H9 (cell line): Measurements from ENCODE around the gene DNAAF5. TPM values are rescaled to one million over a fixed set of nuclear protein-coding genes. Genes with fewer than 3 reads are reported as not detected.

Source experiments
- DNase-seq: peaks from one replicate; pipeline ENCODE4 v3.0.0-alpha.2; 2017
- H2AFZ ChIP-seq: one replicate; pipeline ENCODE4 v1.6.1; 2013; ENCODE audit warnings: mild to moderate bottlenecking, low read length, control low read depth, moderate library complexity
- H2AK5ac ChIP-seq: 2 replicates; pipeline ENCODE4 v1.6.1; 2013; ENCODE audit warnings: low read length, control low read depth, mixed read lengths; ENCODE audit not compliant: insufficient read length
- H2BK120ac ChIP-seq: one replicate; pipeline ENCODE4 v1.6.1; 2013; ENCODE audit warnings: low read depth, mild to moderate bottlenecking, low read length, control low read depth, inconsistent platforms; ENCODE audit not compliant: poor library complexity, severe bottlenecking
- H2BK12ac ChIP-seq: 2 replicates; pipeline ENCODE4 v1.6.1; 2013; ENCODE audit warnings: low read length, control low read depth, mixed read lengths, low read depth; ENCODE audit not compliant: insufficient read length
- H2BK15ac ChIP-seq: 2 replicates; pipeline ENCODE4 v1.6.1; 2013; ENCODE audit warnings: low read depth, low read length, control low read depth
- H2BK20ac ChIP-seq: one replicate; pipeline ENCODE4 v1.6.1; 2013; ENCODE audit warnings: low read depth, mild to moderate bottlenecking, low read length, control low read depth, inconsistent platforms; ENCODE audit not compliant: poor library complexity, severe bottlenecking
- H2BK5ac ChIP-seq: 2 replicates; pipeline ENCODE4 v1.6.1; 2013; ENCODE audit warnings: low read length, control low read depth, mixed read lengths; ENCODE audit not compliant: insufficient read length
- H3K14ac ChIP-seq: 2 replicates; pipeline ENCODE4 v1.6.1; 2013; ENCODE audit warnings: low read length, control low read depth; ENCODE audit not compliant: insufficient read depth
- H3K18ac ChIP-seq: 2 replicates; pipeline ENCODE4 v1.6.1; 2013; ENCODE audit warnings: low read depth, mild to moderate bottlenecking, mixed read lengths, low read length, control low read depth; ENCODE audit not compliant: insufficient read length
- H3K23ac ChIP-seq: 2 replicates; pipeline ENCODE4 v1.6.1; 2013; ENCODE audit warnings: low read length, control low read depth, mixed read lengths, low read depth; ENCODE audit not compliant: insufficient read length
- H3K23me2 ChIP-seq: 2 replicates; pipeline ENCODE4 v1.6.1; 2013; ENCODE audit warnings: low read depth, mild to moderate bottlenecking, mixed read lengths, low read length, control low read depth; ENCODE audit not compliant: insufficient read length, poor library complexity, severe bottlenecking
- H3K27ac ChIP-seq: 2 replicates; pipeline ENCODE4 v1.5.1; 2013; ENCODE audit warnings: low read length, control low read depth, mixed read lengths, low read depth; ENCODE audit not compliant: insufficient read length
- H3K27me3 ChIP-seq: 2 replicates; pipeline ENCODE4 v1.6.1; 2013; ENCODE audit warnings: low read length, control low read depth, inconsistent platforms; ENCODE audit not compliant: insufficient read depth
- H3K4ac ChIP-seq: 2 replicates; pipeline ENCODE4 v1.6.1; 2013; ENCODE audit warnings: low read depth, mild to moderate bottlenecking, control low read depth, inconsistent platforms, low read length, moderate library complexity
- H3K4me1 ChIP-seq: 2 replicates; pipeline ENCODE4 v1.6.1; 2013; ENCODE audit warnings: low read length, control low read depth, inconsistent platforms; ENCODE audit not compliant: insufficient read depth
- H3K4me2 ChIP-seq: 2 replicates; pipeline ENCODE4 v1.6.1; 2013; ENCODE audit warnings: low read length, control low read depth, mixed read lengths; ENCODE audit not compliant: insufficient read length, insufficient read depth
- H3K56ac ChIP-seq: 2 replicates; pipeline ENCODE4 v1.6.1; 2013; ENCODE audit warnings: low read depth, mild to moderate bottlenecking, mixed read lengths, low read length, control low read depth; ENCODE audit not compliant: insufficient read length
- H3K79me1 ChIP-seq: 2 replicates; pipeline ENCODE4 v1.6.1; 2013; ENCODE audit warnings: low read depth, mild to moderate bottlenecking, moderate library complexity, low read length, control low read depth, inconsistent platforms; ENCODE audit not compliant: insufficient read depth, poor library complexity, severe bottlenecking
- H3K79me2 ChIP-seq: 2 replicates; pipeline ENCODE4 v1.6.1; 2013; ENCODE audit warnings: low read length, control low read depth, inconsistent platforms; ENCODE audit not compliant: insufficient read depth
- H3K9ac ChIP-seq: 2 replicates; pipeline ENCODE4 v1.6.1; 2013; ENCODE audit warnings: low read length, control low read depth, mixed read lengths; ENCODE audit not compliant: insufficient read length; ENCODE audit errors: extremely low read depth
- H3K9me3 ChIP-seq: one replicate; pipeline ENCODE4 v1.6.1; 2013; ENCODE audit warnings: low read depth, low read length, inconsistent platforms; ENCODE audit not compliant: control insufficient read depth
- H3T11ph ChIP-seq: one replicate; pipeline ENCODE4 v1.6.1; 2013; ENCODE audit warnings: mild to moderate bottlenecking, low read length, control low read depth, inconsistent platforms
- H4K20me1 ChIP-seq: one replicate; pipeline ENCODE4 v1.6.1; 2013; ENCODE audit not compliant: control insufficient read depth, insufficient read length, insufficient read depth
- H4K5ac ChIP-seq: 2 replicates; pipeline ENCODE4 v1.6.1; 2013; ENCODE audit warnings: low read depth, mild to moderate bottlenecking, mixed read lengths, low read length, control low read depth; ENCODE audit not compliant: insufficient read length
- H4K8ac ChIP-seq: replicated peaks from 2 replicates; pipeline ENCODE4 v1.6.1; 2013; ENCODE audit warnings: low read length, control low read depth, mixed read lengths, low read depth; ENCODE audit not compliant: insufficient read length
- H4K91ac ChIP-seq: 2 replicates; pipeline ENCODE4 v1.6.1; 2013; ENCODE audit warnings: low read depth, mild to moderate bottlenecking, moderate library complexity, mixed read lengths, low read length, control low read depth; ENCODE audit not compliant: insufficient read length
- H3K27ac Mint-ChIP-seq, 3 experiments: 2 replicates in 2 of 3; 3 replicates in 1 of 3; pipeline ENCODE4 v1.8.0; 2020 to 2021; ENCODE audit warnings: mixed read lengths in 3 of 3, mild to moderate bottlenecking in 1 of 3, moderate library complexity in 1 of 3
- H3K27me3 Mint-ChIP-seq: 2 replicates; pipeline ENCODE4 v1.8.0; 2021; ENCODE audit warnings: low read depth, mild to moderate bottlenecking, moderate library complexity, mixed read lengths
- H3K36me3 Mint-ChIP-seq, 3 experiments: 2 replicates in 2 of 3; 3 replicates in 1 of 3; pipeline ENCODE4 v1.8.0; 2020 to 2021; ENCODE audit warnings: low read depth in 3 of 3, mixed read lengths in 3 of 3; ENCODE audit not compliant: insufficient read depth in 1 of 3
- H3K4me1 Mint-ChIP-seq, 2 experiments: 2 replicates each; pipeline ENCODE4 v1.8.0; 2020; ENCODE audit warnings: mixed read lengths in 2 of 2
- H3K4me3 Mint-ChIP-seq, 2 experiments: 2 replicates in 1 of 2; 3 replicates in 1 of 2; pipeline ENCODE4 v1.8.0; 2020 to 2021; ENCODE audit warnings: mild to moderate bottlenecking in 2 of 2, mixed read lengths in 2 of 2, moderate library complexity in 1 of 2
- H3K9me3 Mint-ChIP-seq, 2 experiments: 2 replicates in 1 of 2; 3 replicates in 1 of 2; pipeline ENCODE4 v1.8.0; 2020; ENCODE audit warnings: mild to moderate bottlenecking in 2 of 2, mixed read lengths in 2 of 2, moderate library complexity in 1 of 2
- WGBS: extraction: QIAGEN DNeasy Blood & Tissue Kit; methylation state at CpG from one replicate; pipeline ENCODE4 v1.1.7; 2013; ENCODE audit warnings: missing lambda C conversion rate, low lambda C conversion rate, mixed read lengths; ENCODE audit not compliant: insufficient read length; ENCODE audit errors: extremely low coverage; 5-methylcytosine and 5-hydroxymethylcytosine counted together
- total RNA-seq: library from RNA; stranded (reverse); gene quantifications from 2 replicates; pipeline ENCODE4 v1.2.1, GENCODE V29; 2021
- TF ChIP-seq, protein P1 (sequence below): fragments of 200-600 bp; sonication (generic); conservative IDR thresholded peaks from 3 replicates; pipeline ENCODE4 v1.8.0; 2021; ENCODE audit warnings: antibody characterized with exemption, mild to moderate bottlenecking

DNAAF5 gene
- total RNA-seq, 1 experiment from 2014 or later: 43.5 TPM

DNA sequence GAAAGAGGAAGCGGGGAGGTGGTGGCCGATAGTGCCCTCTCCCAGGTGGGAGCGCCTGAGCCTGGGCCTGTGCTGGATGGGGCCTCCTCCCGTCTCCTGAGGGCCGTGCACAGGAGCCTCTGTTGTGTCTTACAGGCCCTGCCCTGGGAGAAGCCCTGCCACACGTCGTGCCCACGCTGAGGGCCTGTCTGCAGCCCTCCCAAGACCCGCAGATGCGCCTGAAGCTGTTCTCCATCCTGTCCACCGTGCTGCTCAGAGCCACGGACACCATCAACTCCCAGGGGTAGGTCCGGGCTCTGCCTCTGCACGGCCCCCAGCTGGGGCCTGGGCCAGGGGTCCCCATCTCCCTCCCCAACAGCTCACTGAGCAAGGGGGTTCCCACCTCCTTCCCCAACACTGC, 43.8 kb downstream of the DNAAF5 start:
- H3K9ac ChIP-seq: no peak overlapping the region
- no peak overlapping the region for H2AFZ ChIP-seq
- no peak overlapping the region for H3K27ac ChIP-seq
- H3K27me3 ChIP-seq: no peaks in the 10 kb centered on the region
- no peak overlapping the region for H4K91ac ChIP-seq
- no CpG with 5 or more reads among the region's 14 CpGs for WGBS
- H2BK15ac ChIP-seq: no peak overlapping the region
- no peak overlapping the region for H2BK120ac ChIP-seq
- TF ChIP-seq, protein P1, sequence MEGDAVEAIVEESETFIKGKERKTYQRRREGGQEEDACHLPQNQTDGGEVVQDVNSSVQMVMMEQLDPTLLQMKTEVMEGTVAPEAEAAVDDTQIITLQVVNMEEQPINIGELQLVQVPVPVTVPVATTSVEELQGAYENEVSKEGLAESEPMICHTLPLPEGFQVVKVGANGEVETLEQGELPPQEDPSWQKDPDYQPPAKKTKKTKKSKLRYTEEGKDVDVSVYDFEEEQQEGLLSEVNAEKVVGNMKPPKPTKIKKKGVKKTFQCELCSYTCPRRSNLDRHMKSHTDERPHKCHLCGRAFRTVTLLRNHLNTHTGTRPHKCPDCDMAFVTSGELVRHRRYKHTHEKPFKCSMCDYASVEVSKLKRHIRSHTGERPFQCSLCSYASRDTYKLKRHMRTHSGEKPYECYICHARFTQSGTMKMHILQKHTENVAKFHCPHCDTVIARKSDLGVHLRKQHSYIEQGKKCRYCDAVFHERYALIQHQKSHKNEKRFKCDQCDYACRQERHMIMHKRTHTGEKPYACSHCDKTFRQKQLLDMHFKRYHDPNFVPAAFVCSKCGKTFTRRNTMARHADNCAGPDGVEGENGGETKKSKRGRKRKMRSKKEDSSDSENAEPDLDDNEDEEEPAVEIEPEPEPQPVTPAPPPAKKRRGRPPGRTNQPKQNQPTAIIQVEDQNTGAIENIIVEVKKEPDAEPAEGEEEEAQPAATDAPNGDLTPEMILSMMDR: no peak
- H3K56ac ChIP-seq: no peak overlapping the region
- DNase-seq: no peak
- no peaks in the 10 kb centered on the region for H4K20me1 ChIP-seq
- H2BK5ac ChIP-seq: no peak overlapping the region
- no peaks in the 10 kb centered on the region for H3K9me3 ChIP-seq
- H2BK20ac ChIP-seq: no peak overlapping the region
- no peaks in the 10 kb centered on the region for H3K4me1 Mint-ChIP-seq
- no peaks in the 10 kb centered on the region for H3K4me1 ChIP-seq
- H3K79me1 ChIP-seq: no peaks in the 10 kb centered on the region
- H3K36me3 Mint-ChIP-seq: peaks cover 17 to 41% (median 28%) of the 10 kb centered on the region in 3 experiments
- no peak overlapping the region for H2AK5ac ChIP-seq
- H3K27ac Mint-ChIP-seq: 0 out of 7 replicates have a peak overlapping the region, but pooled peaks of 1 of the 3 experiments have one; percentile 24
- no peak overlapping the region for H3K4me2 ChIP-seq
- H3K27me3 Mint-ChIP-seq: no peaks in the 10 kb centered on the region
- H3K4ac ChIP-seq: no peak overlapping the region
- H2BK12ac ChIP-seq: no peak overlapping the region
- no peaks in the 10 kb centered on the region; a peak in 1 of 5 replicates for H3K9me3 Mint-ChIP-seq
- no peak overlapping the region for H3K4me3 Mint-ChIP-seq
- no peak overlapping the region for H3K18ac ChIP-seq
- H4K5ac ChIP-seq: no peak overlapping the region
- H3K79me2 ChIP-seq: no peaks in the 10 kb centered on the region
- H3K23ac ChIP-seq: no peak overlapping the region
- no peak overlapping the region for H3T11ph ChIP-seq
- H4K8ac ChIP-seq: no peak overlapping the region
- H3K23me2 ChIP-seq: no peaks in the 10 kb centered on the region
- no peak overlapping the region for H3K14ac ChIP-seq
